ENCODE measurements around the gene NAB2.

- TF ChIP-seq, protein P1, sequence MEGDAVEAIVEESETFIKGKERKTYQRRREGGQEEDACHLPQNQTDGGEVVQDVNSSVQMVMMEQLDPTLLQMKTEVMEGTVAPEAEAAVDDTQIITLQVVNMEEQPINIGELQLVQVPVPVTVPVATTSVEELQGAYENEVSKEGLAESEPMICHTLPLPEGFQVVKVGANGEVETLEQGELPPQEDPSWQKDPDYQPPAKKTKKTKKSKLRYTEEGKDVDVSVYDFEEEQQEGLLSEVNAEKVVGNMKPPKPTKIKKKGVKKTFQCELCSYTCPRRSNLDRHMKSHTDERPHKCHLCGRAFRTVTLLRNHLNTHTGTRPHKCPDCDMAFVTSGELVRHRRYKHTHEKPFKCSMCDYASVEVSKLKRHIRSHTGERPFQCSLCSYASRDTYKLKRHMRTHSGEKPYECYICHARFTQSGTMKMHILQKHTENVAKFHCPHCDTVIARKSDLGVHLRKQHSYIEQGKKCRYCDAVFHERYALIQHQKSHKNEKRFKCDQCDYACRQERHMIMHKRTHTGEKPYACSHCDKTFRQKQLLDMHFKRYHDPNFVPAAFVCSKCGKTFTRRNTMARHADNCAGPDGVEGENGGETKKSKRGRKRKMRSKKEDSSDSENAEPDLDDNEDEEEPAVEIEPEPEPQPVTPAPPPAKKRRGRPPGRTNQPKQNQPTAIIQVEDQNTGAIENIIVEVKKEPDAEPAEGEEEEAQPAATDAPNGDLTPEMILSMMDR (optimal IDR thresholded peaks at IDR 0.05 in 1 of 3, IDR thresholded peaks at IDR 0.05 in 1 of 3, conservative IDR thresholded peaks at IDR 0.05 in 1 of 3; ENCODE audit: extremely low read depth in 1 of 3, insufficient read depth in 2 of 3, low read length in 3 of 3): no peak
- TF ChIP-seq EZH2 (IDR thresholded peaks at IDR 0.05; ENCODE audit: low read length): no peak
These were observed 1.6 kb downstream of the NAB2 start for GRCh38 chr12:57090490-57090889.

Data from keratinocyte (primary cell).